PFSK-1 (cell line): ENCODE measurements around the gene ANKRD52.

ENCODE experiments used
- FOXP2 ChIP-seq: optimal IDR thresholded peaks from 2 replicates; pipeline ENCODE3; 2011; ENCODE audit warnings: borderline replicate concordance, control low read depth, inconsistent platforms; ENCODE audit not compliant: insufficient read depth; ENCODE audit errors: extremely low read length, extremely low read depth
- POLR2AphosphoS5 ChIP-seq: IDR thresholded peaks from 2 replicates; pipeline ENCODE4 v1.6.1; 2012; ENCODE audit warnings: low read depth, mild to moderate bottlenecking, control low read depth, low read length, moderate library complexity
- REST ChIP-seq, 2 experiments: IDR thresholded peaks; 2 replicates each; pipeline versions ENCODE4 v1.6.1 to v1.8.0; 2011 to 2012; ENCODE audit warnings: low read depth in 2 of 2, low read length in 2 of 2, control low read depth in 1 of 2, inconsistent platforms in 1 of 2, mild to moderate bottlenecking in 1 of 2, moderate library complexity in 1 of 2; ENCODE audit not compliant: insufficient read depth in 1 of 2
- SIN3A ChIP-seq: IDR thresholded peaks from 2 replicates; pipeline ENCODE4 v1.6.1; 2012; ENCODE audit warnings: mild to moderate bottlenecking, low read length, moderate library complexity, borderline replicate concordance; ENCODE audit not compliant: insufficient read depth
- TAF1 ChIP-seq: IDR thresholded peaks from 2 replicates; pipeline ENCODE4 v1.6.1; 2012; ENCODE audit warnings: low read length, control low read depth, borderline replicate concordance; ENCODE audit not compliant: insufficient read depth

The ANKRD52 gene

GRCh38 chr12:56286044-56286830 lies 28.1 kb upstream of the ANKRD52 start:
- no peak for TF ChIP-seq REST (IDR thresholded peaks at IDR 0.05; ENCODE audit: insufficient read depth in 1 of 2, low read depth in 2 of 2, low read length in 2 of 2)
- no peak for TF ChIP-seq TAF1
- TF ChIP-seq FOXP2: no peak
- TF ChIP-seq SIN3A: no peak
- no peak for TF ChIP-seq POLR2AphosphoS5

GRCh38 chr12:56282579-56282978 lies 24.4 kb upstream of the ANKRD52 start:
- no peak for TF ChIP-seq REST (IDR thresholded peaks at IDR 0.05; ENCODE audit: insufficient read depth in 1 of 2, low read depth in 2 of 2, low read length in 2 of 2)
- no peak for TF ChIP-seq TAF1
- no peak for TF ChIP-seq SIN3A
- no peak for TF ChIP-seq FOXP2

DNA sequence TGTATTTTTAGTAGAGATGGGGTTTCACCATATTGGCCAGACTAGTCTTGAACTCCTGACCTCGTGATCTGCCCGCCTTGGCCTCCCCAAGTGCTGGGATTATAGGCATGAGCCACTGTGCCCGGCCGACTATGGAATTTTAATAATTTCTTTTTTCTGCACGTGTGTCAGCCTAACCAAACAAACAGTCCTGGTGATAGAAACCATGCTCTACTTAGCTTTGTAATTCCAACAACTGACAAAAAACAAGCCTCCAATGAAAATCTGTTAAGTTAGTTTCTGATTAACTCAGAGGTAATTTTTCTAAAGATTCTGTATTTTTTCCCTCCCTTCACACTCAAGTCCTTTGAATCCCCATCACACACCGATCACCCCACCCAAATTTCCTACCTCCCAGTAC lies 23.8 kb upstream of the ANKRD52 start:
- no peak for TF ChIP-seq POLR2AphosphoS5
- no peak for TF ChIP-seq FOXP2
- no peak for TF ChIP-seq TAF1
- no peak for TF ChIP-seq SIN3A
- TF ChIP-seq REST (IDR thresholded peaks at IDR 0.05; ENCODE audit: insufficient read depth in 1 of 2, low read depth in 2 of 2, low read length in 2 of 2): no peak

GRCh38 chr12:56280849-56281248 lies 22.7 kb upstream of the ANKRD52 start:
- TF ChIP-seq TAF1 (no peak), POLR2AphosphoS5 (no peak)

- no peak for TF ChIP-seq FOXP2
- no peak for TF ChIP-seq POLR2AphosphoS5
- TF ChIP-seq REST (IDR thresholded peaks at IDR 0.05; ENCODE audit: insufficient read depth in 1 of 2, low read depth in 2 of 2, low read length in 2 of 2): no peak
- no peak for TF ChIP-seq TAF1
- no peak for TF ChIP-seq SIN3A
Observed at GRCh38 chr12:56278905-56279304, 20.7 kb upstream of the ANKRD52 start.
